Pulmonary artery endothelial cell (primary cell): Measurements from ENCODE around the gene MBTPS2. TPM values are rescaled to one million over a fixed set of nuclear protein-coding genes. Genes with fewer than 3 reads are reported as not detected.
"Not testable (repeated sequence)": the region's sequence is repeated elsewhere in the genome, so short reads cannot be mapped to it uniquely, and the experiment has no call there.

Experiments used
- DNase-seq: peaks from one replicate; pipeline ENCODE4 v3.0.0-alpha.2; 2011; ENCODE audit warnings: low read depth, low spot score
- total RNA-seq: library from RNA; depleted of rRNA; stranded (reverse); fragments of >200 nt; gene quantifications from 2 replicates; pipeline ENCODE4 v1.2.3, GENCODE V29; 2014

Gene MBTPS2
- total RNA-seq, 1 donor from 2014 or later: 6.0 TPM

DNA sequence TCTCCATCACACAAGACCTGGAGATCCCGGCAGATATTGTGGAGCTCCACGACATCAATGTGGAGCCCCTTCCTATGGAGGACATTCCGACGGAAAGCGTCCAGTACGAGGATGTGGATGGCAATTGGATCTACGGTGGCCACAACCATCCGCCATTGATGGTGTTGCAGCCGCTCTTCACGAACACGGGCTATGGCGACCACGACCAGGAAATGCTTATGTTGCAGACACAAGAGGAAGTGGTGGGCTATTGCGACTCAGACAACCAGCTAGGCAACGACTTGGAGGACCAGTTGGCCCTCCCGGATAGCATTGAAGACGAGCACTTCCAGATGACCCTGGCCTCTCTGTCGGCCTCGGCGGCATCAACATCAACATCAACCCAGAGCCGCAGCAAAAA is 17.1 kb downstream of the MBTPS2 start:
- DNase-seq: no peak

DNA sequence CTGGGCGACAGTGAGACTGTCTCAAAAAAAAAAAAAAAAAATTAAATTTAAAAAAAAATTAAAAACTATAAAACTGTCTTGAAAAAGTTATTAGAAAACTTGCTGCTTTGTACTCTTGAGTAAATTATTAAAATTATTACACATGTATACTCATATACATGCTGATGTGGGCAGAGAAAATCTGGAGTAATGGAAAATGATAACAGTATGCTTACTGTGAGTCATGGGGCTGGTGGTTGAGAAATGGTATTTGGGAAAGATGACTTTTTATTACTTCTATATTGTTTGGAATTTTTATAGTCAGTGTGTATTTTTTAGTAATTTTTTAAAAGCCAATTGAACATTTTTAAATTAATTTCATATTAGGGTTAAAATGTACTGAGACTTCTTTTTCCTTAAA is 23.8 kb downstream of the MBTPS2 start:
- no peak for DNase-seq

DNA sequence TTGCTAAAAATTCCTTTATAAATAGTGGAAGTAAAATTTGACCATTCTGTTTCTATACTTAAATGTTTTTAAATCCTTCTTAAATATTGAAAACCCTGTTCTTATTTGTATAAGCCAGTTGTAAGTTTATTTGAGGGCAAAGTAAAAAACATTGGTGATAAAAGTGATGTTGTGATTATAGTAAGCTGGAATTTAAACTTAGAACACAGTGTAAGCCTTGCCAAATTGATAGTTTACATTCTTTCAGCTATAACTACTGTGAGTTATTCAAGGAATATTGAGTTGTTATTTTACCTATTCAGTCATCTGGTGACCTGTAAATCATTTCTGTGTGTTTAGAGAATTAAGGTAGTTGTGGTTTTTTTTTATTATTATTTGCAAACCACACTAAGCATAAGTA is 26.0 kb downstream of the MBTPS2 start:
- DNase-seq: no peak

DNA sequence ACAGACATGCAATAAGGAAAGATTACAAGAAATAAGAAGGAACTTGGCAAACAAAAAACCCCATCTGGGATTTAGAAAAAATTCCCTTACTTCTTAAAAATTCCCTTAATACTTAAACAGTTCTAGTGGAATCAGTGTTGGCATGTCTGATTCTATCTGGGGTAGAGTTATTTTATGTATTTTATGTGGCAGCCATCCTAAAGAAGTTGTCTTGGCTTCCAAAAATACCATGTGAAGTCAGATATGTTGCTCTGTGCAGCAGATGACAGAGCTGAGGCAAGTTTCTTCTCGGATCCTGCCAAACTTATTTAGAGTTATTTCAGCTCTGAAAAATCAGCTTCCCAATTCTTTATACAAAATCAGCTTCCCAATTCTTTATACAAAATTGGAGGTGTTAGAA is 31.1 kb downstream of the MBTPS2 start:
- DNase-seq: no peak

DNA sequence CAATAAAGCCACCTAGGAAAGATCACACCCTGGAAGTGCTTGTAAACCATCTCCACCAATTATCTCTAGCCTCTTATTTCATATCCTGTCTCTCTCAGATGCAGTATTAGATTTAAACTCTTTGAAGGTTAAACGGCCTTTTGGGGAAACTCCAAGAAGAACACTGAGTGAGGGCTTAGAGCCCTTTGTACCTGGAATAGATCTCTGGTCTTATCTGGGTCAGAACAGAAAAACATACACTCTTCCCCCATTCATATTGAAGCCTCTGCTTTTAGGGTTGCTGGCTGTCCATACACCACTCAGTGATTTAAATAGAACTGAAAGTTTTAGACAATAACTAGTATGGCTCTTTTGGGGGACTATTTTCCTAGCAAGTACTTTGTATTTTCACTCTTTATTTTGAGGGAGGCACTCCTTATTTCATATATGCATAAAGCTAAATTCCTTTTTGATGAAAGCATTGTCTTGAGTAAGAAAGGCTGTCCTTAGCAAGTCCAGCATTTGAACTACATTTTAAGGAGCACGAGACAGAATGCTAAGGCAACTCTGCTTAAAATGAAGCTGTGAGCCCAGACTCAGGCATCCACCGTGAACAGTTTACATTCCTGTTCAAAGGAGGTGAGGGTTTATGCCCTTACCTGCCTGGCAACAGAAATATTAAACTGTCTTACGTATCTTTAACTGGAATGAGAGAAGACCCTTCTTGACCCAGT is 33.8 kb downstream of the MBTPS2 start:
- no peak for DNase-seq

DNA sequence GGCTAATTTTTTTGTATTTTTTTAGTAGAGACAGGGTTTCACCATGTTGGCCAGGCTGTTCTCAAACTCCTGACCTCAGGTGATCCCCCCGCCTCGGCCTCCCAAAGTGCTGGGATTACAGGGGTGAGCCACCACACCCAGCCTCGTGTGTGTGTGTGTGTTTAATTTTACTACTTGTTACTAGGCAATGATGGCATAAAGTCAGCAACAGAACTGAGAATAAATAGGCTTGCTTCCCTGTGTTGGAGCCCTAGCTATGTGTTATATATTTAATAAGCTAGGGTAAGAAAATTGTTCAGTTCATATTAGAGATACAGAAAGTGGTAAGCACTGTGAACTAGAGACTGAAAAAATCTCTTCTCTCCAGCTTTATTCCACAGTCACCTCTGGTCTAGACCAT is 34.8 kb downstream of the MBTPS2 start:
- DNase-seq: not testable (repeated sequence)

DNA sequence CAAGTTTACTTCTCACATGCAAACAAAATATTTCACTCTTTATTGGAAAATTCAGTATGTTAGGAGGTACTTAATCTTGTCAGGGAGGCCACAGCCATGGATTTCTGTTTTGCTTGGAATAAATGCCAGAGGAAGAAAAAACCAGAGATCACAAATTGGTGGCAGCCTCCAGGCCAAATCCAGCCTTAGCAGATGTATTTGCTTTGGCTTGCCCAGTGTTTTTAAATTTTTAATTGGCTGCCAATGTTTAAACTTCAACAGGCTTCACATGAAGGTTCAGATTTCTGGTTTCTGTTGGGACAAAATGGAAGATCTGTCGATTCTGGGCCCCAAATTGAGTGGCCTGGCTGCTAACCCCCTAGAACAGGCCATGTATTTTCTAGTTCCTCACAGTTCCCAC is 35.6 kb downstream of the MBTPS2 start:
- no peak for DNase-seq

DNA sequence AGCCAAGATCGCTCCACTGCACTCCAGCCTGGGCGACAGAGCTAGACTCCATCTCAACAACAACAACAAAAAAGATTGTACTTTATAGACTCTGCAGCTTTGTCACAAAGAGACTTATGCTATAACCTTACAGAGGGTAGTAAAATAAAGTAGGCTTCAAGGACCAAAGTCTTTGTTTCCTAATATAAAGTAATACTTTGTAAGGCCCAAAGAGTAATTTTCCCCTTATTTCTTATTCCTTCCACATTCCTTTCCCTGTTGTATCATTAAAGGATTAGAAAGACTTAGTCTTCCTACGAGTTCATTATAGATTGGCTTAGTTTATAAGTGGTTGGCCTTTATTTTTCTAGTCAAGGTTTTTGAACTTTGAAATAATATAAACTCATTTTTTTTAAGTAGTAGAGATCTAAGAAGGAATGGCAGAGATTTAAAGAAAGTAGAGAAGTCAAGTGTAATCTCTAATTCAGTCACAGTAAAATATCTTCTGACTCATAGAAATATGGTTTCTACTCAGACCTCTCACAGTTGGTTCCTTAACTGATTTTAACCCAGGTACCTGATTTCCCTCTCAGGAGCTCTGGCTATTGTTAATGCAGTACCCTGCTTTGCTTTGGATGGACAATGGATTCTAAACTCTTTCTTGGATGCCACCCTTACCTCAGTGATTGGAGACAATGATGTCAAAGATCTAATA is 42.6 kb downstream of the MBTPS2 start:
- no peak for DNase-seq

DNA sequence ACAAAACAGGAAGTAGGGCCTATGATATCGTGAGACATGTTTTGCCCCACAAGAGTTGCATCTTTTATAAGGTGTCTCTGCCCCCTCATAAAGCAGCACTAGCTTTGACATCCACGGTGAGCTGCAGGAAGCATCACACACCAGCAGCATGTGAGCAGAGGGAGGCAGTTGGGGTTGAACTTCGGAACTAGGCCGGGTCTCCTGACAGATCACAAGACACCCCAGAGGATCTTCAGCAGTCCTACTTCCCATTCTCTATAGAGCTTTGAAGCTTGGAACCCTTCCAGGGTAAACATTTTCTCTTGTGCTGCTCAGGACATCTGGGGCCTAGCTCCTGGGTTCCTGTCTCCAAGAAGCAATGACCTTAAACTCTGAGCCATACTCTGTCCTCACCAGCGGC is 43.8 kb downstream of the MBTPS2 start:
- no peak for DNase-seq

DNA sequence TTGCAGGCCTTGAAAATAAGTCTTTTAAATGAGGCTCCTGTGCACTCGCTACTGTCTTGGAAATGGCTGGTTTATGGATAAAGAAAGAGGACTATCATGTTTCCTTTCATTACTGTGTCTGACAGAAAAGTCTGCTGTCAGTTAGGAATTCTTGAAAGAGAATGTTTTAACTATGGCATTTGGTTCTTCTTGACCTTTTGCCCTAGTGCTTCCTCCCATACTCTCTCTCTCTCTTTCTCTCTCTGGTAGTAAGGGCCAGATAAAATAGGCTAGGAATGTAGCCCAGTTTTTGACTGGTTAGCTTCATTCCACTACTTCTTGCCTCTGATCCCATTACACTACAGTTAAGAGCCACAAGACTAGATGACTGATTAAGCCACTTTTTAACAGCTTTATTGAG is 46.2 kb downstream of the MBTPS2 start:
- DNase-seq: no peak

DNA sequence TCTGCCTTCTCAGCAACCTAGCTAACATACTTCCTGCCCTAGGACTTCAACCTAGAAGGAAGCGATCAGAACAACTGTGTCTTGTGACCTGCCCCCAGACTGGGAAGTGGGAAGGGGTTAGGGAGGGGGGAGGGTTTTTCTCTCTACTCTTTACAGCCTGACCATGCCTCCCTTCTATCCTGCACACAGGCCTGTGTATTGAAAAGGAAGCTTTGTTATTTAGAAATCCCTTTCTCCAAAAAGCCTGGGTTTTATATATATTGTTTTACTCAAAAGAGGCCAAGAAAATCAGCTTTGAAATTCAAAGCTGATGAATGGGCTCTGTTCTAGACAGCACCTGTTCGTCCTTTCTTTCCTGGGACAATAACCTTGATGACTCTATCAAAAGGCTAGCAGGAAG is 65.9 kb downstream of the MBTPS2 start:
- no peak for DNase-seq

DNA sequence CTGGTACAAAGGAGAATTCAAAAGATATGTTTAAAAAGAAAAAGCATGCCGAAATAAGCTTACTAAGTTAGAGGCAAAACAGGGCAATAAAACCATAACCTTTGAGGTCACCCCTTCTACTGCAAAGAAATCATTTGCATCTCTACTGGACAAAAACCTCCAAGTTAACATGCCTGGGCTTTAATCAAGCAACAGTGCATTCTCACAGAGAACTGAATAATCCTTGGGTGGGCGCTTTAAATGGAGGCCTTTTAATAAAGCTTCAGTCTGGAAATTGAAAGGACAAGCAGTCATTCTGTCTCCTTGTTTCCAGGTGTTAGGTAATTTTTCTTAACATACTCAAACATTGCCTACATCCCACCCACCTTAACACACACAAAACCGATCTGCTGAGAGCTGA is 66.5 kb downstream of the MBTPS2 start:
- DNase-seq: no peak

DNA sequence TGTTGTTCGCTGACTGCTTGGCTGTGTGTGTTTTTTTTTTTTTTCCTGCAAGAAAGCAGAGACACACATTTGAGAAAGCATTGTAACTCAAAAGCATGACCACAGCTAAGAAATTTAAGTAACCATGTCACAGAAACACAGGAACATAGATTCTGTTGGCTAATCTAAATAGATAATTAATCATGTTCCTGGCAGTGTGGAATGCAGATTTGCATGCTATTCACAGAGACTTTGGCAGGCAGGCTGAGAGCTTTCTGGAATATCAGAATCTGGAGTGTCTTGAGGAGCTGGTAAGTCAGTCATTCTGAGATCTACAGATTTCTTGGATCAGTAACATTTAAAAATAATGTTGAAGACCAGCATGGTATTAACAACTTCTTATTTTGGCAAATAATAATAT is 67.8 kb downstream of the MBTPS2 start:
- DNase-seq: no peak

DNA sequence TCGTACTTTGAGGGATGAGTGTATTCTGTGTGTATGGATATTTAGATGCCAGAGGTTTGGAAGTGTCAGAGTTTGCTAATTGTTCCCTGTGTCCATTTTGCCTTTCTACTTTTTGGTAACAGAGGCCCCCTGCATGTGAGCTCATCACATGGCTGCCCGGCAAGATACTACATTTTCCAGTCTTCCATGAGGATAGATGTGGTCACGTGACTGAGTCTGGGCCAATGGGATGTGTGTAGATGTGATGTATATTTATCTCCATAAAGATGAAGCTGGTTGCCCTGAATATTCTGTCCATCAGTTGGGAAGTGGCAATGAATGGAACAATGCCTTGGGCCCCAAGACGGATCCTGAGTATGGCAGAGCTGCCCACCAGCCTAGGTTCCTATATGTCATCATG is 72.1 kb downstream of the MBTPS2 start:
- DNase-seq: no peak

DNA sequence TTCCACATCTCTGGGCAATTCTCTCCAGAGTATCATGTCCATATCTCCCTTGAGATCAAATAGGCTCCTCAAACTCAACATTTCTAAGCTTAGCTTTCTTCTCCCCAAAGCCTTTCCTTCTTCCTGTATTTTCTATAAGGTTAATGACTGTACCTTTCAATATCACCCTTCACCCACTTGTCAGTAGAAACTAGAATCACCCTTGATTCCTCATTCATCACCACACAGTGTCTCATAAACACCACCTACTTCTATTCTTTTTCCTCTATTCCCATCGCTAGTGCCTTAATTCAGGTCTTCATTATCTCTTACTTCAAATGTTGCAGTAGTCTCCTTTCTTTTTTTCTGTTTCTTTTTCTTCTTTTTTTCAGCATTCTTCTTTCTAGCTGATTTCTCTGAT is 72.8 kb downstream of the MBTPS2 start:
- no peak for DNase-seq

DNA sequence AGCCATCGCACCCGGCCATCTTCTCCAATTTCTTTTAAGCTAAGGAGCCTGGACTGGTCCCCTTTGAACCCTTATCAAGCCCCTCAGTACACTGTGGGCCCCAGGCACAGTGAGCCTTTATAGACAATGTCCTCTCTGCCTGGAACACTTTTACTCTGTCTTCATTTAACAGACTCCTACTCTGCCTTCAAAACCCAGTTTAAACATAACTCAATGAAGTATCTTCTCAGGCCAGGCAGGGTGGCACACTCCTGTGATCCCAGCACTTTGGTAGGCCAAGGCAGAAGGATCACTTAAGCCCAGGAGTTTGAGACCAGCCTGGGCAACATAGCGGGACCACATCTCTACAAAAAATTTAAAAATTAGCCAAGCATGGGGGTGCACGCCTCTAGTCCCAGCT is 73.6 kb downstream of the MBTPS2 start:
- DNase-seq: no peak

DNA sequence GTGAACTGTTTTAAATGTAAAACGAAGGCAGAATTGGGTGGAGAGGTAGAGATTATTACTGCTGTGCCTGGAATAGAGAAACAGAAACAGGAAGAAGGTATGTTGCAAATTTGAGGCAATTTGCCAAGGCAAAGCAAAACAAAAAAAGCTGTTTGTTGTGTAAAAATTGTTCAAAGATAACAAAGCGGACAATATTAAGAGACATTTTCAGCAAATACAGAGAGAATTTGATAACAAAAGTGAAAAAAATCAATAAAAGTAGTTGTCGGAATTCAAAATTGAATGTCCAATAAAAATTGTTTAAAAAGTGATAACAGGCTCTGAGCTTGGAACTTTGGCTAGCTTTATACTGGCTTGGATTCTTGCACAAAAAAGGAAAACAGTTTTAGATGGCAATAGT is 86.7 kb downstream of the MBTPS2 start:
- DNase-seq: no peak

DNA sequence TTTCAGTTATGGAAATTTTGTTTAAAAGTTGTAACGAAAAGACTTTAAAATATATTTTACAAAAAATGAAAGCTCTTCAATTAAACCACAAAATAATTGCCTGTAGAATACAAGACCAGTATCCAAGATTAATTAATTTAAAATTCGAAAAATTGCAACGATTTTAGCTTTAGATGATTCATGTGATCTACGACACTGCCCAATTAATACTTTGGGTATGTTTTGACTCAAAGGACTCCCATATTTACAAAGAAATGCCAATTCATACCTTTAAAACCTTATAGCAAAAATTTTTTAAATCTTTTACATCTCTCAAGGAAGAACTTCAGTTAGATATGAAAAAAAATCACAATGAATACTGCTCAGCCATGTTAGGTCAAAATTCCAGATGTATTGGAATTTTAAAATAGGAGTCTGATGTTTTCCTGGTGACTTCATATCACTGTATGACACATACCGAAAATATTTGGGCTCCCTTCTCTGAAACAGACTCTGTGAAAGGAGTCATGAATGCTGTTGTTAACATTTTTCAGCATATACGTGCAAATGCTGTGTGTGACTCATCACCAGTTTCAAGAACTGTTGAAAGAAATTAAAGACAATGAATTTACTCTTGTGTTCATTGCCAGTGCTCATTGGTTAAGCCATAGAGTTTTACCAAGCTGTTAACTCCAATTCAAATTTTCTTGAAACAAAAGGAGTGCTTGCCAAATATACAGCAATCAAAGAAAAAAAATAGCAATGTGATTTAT is 87.3 kb downstream of the MBTPS2 start:
- DNase-seq: peak; percentile 85

DNA sequence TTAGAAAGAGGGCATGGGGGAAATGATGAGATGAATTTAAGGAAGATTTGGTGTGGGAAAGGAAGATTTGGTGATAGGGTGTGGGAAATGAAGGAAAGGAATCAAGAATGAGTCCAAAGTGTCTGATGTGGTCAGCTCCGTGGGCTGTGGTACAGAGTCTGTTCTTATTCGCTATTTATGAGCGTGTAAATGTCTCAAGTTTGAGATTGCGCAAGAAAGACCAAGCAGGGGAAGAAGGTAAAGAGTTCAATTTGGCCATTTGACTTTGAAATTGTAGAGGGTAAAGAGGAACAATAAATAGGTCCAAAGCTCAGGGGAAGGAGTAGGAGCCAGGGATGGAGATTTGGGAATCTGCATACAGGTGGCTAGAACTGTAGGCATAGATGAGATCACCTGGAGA is 89.8 kb downstream of the MBTPS2 start:
- DNase-seq: no peak

DNA sequence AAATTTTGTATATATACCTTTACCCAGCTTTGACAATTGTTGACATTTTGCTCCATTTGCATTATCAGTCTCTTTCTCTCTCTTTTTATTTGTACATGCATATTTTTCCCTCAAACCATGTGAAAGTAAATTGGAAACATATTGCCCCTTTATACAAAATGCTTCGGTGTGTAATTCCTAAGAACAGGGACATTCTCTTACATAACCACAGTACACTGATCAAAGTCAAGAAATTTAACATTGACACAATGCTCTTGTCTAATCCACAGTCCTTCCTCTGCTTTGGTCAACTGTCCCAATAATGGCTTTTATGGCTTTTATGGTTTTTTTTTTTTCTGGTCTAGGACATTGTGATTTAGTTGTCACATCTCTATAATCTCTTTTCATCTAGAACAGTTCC is 91.6 kb downstream of the MBTPS2 start:
- DNase-seq: no peak

DNA sequence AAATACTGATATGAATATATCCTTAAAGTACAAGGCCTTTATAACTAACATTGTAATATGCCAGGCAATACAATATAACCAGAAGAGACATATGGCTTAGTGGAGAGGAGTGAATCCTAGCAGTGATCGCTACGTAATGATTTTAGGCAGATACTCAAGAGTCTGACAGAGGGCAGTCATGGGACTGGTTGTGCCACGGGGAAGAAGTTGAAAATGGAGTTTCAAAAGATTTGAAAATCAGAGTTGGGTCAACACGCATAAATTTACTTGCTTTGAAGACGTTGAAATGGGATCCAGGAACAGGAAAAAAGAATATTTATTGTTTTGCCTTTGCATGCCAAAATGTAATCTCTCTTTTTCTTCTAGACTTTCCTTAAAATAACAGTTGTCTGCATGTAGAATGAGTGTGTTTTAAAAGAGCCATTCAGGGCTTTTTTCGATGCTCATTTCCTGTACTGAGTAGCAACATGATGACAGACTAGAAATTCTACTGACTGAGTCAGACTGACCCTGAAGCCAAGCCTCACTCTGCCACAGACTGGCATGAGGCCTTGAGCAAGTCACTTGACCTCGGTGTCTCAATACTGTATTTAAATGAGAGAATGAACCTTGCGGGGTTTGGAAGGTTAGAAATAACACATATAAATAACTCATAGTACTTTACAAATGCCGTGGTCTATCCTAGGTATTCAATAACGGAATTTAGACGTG is 93.0 kb downstream of the MBTPS2 start:
- DNase-seq: peak; percentile 65

DNA sequence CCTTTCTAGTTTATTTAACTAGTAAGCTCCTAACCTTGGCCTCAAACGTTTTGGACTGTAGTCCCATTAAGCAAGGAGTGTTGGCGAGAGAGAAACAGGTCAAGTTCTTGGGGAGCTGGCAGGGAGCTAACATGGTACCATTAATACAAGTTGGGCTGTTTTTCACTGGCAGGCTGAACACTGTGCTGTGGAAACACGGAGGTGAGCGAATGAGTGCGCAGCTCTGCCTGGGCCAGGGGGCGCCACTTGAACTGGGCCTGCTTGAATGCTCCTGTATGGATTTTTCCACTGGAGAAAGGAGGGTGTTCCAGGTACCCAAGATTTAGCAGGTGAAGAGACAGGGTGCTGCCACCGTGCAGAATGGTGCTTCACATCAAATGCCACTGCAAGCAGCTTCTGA is 93.7 kb downstream of the MBTPS2 start:
- no peak for DNase-seq
